GF-D8 (cell line): ENCODE measurements around the gene FZD1.
"Not testable (repeated sequence)": the region's sequence is repeated elsewhere in the genome, so short reads cannot be mapped to it uniquely, and the experiment has no call there.

Source experiments
- DNase-seq: peaks from one replicate; lab custom pipeline; 2025; lab: John Stamatoyannopoulos, UW

FZD1 gene

GRCh38 chr7:91297939-91298338 is 33.7 kb downstream of the FZD1 start:
- no peak for DNase-seq

GRCh38 chr7:91299952-91300775 is 35.9 kb downstream of the FZD1 start:
- DNase-seq = no peak

- DNase-seq = no peak
Observed at GRCh38 chr7:91302794-91303193, 38.6 kb downstream of the FZD1 start.

GRCh38 chr7:91306266-91306665 is 42.0 kb downstream of the FZD1 start:
- no peak for DNase-seq

GRCh38 chr7:91307467-91307866 is 43.2 kb downstream of the FZD1 start:
- DNase-seq = no peak

GRCh38 chr7:91308191-91308590 is 44.0 kb downstream of the FZD1 start:
- DNase-seq = not testable (repeated sequence)

GRCh38 chr7:91310830-91311460 is 46.7 kb downstream of the FZD1 start:
- DNase-seq = no peak

GRCh38 chr7:91311839-91312238 is 47.6 kb downstream of the FZD1 start:
- DNase-seq = no peak

- DNase-seq = no peak
Observed at GRCh38 chr7:91313113-91313512, 48.9 kb downstream of the FZD1 start.

GRCh38 chr7:91314591-91315323 is 50.5 kb downstream of the FZD1 start:
- no peak for DNase-seq

- no peak for DNase-seq
Observed at GRCh38 chr7:91316426-91316825, 52.2 kb downstream of the FZD1 start.

- no peak for DNase-seq
Observed at GRCh38 chr7:91319351-91319750, 55.1 kb downstream of the FZD1 start.

- no peak for DNase-seq
Observed at GRCh38 chr7:91320366-91321078, 56.3 kb downstream of the FZD1 start.
